ENCODE data around the gene IL1RN. TPM values are rescaled to one million over a fixed set of nuclear protein-coding genes. Genes with fewer than 3 reads are reported as not detected.

Gene IL1RN
- total and polyA plus RNA-seq, 2 of the 8 experiments (the other 6 are each of a cell fraction or from before 2014, with no cell fraction given) = not detected

GRCh38 chr2:113162869-113163268, 35.5 kb downstream of the IL1RN start:
- H2AK5ac ChIP-seq (ENCODE audit: low read depth, low read length) = no peak overlapping the region
- no peak for DNase-seq (ENCODE audit: low read depth in 1 of 2, low spot score in 2 of 2)
- no peak overlapping the region for H4K8ac ChIP-seq (ENCODE audit: extremely low read depth, insufficient read depth, low read length)
- no peak overlapping the region for H2BK120ac ChIP-seq (replicated peaks; ENCODE audit: low read depth, low read length)
- no peak overlapping the region for H3K4ac ChIP-seq (replicated peaks; ENCODE audit: insufficient read length, low read depth, low read length)
- H4K91ac ChIP-seq (replicated peaks; ENCODE audit: insufficient read length, low read length) = no peak overlapping the region
- H3K18ac ChIP-seq (ENCODE audit: extremely low read depth, low read length) = no peak overlapping the region
- no peak overlapping the region for H4K5ac ChIP-seq (ENCODE audit: insufficient read length, low read depth, low read length)
- H3K79me1 ChIP-seq (ENCODE audit: low read depth, low read length) = no peaks in the 10 kb centered on the region
- no peaks in the 10 kb centered on the region for H3K23me2 ChIP-seq (ENCODE audit: low read depth, low read length)
- H3K14ac ChIP-seq (ENCODE audit: insufficient read length) = no peak overlapping the region
- ChIA-PET CTCF (ENCODE audit: partially characterized antibody) (interaction anchor here (0.5 to 8.4 kb wide), 11 partner anchors 10 to 245 kb away, joined by 3 to 85 read pairs (median 3); no protein-coding TSS in a partner anchor), POLR2A (ENCODE audit: partially characterized antibody) (no interaction called here)
- H3K9me3 ChIP-seq (ENCODE audit: insufficient read depth in 2 of 2, low read depth in 1 of 2, low read length in 1 of 2) = no peaks in the 10 kb centered on the region
- H3K27ac ChIP-seq (ENCODE audit: low read depth, low read length) = no peak overlapping the region
- no peak overlapping the region for H3K23ac ChIP-seq (ENCODE audit: insufficient read length)
- H2BK12ac ChIP-seq (ENCODE audit: low read depth, low read length) = no peak overlapping the region
- H3K56ac ChIP-seq (replicated peaks; ENCODE audit: insufficient read length, low read depth, low read length) = no peak overlapping the region
- H3K27me3 ChIP-seq (replicated peaks in 1 of 4; ENCODE audit: control insufficient read depth in 3 of 4, extremely low read depth in 1 of 4, insufficient read depth in 3 of 4, low read length in 3 of 4) = peaks cover under 1 to 11% (median 8%) of the 10 kb centered on the region in 4 experiments; a peak in 6 of 7 replicates
- H3K4me1 ChIP-seq (replicated peaks in 1 of 4; ENCODE audit: control insufficient read depth in 3 of 4, insufficient read depth in 4 of 4, low read length in 3 of 4) = peaks cover 0 to 4% (median 2%) of the 10 kb centered on the region in 4 experiments; a peak in 3 of 7 replicates
- H4K20me1 ChIP-seq (replicated peaks in 1 of 2; ENCODE audit: control insufficient read depth in 1 of 2, insufficient read depth in 2 of 2, low read length in 2 of 2) = no peaks in the 10 kb centered on the region
- H3K4me3 ChIP-seq (ENCODE audit: extremely low read depth in 1 of 4, insufficient read depth in 2 of 4, low read depth in 3 of 4, low read length in 4 of 4) = no peak overlapping the region
- H3K79me2 ChIP-seq (ENCODE audit: control insufficient read depth in 1 of 2, insufficient read depth in 2 of 2, low read length in 2 of 2) = no peaks in the 10 kb centered on the region
- no peak overlapping the region for H2AFZ ChIP-seq (ENCODE audit: low read length)
- FAIRE-seq = no peak
- H3K9ac ChIP-seq (replicated peaks in 1 of 4; ENCODE audit: extremely low read depth in 1 of 4, low read depth in 3 of 4, low read length in 3 of 4) = no peak overlapping the region
- H2BK5ac ChIP-seq (ENCODE audit: low read depth, low read length) = no peak overlapping the region
- H3K36me3 ChIP-seq (ENCODE audit: control insufficient read depth in 2 of 4, insufficient read depth in 4 of 4, low read length in 3 of 4) = no peaks in the 10 kb centered on the region
- no peak overlapping the region for H2BK20ac ChIP-seq (ENCODE audit: low read length)
- no peak overlapping the region for H3K4me2 ChIP-seq (ENCODE audit: insufficient read depth in 1 of 2, low read depth in 2 of 2, low read length in 2 of 2)
- H2BK15ac ChIP-seq (ENCODE audit: low read length) = no peak overlapping the region
- no peak for TF ChIP-seq EP300 (IDR thresholded peaks at IDR 0.05; ENCODE audit: borderline replicate concordance in 1 of 2, low read depth in 2 of 2, low read length in 2 of 2)

Measured in H1 (cell line).